Skeletal muscle satellite cell (primary cell): ENCODE measurements around the gene NXPE2.

Experiments used
- H3K27me3 ChIP-seq: 2 replicates; pipeline ENCODE4 v1.7.0; 2013; ENCODE audit warnings: low read length; ENCODE audit not compliant: control insufficient read depth, insufficient read depth
- H3K36me3 ChIP-seq: 2 replicates; pipeline ENCODE4 v1.7.0; 2013; ENCODE audit warnings: mild to moderate bottlenecking, control low read depth, low read length; ENCODE audit not compliant: insufficient read depth
- H3K4me1 ChIP-seq: 2 replicates; pipeline ENCODE4 v1.7.0; 2013; ENCODE audit warnings: low read length; ENCODE audit not compliant: control insufficient read depth, insufficient read depth
- H3K4me2 ChIP-seq: 2 replicates; pipeline ENCODE4 v1.7.0; 2013; ENCODE audit warnings: mild to moderate bottlenecking, low read length
- H3K4me3 ChIP-seq: 2 replicates; pipeline ENCODE4 v1.7.0; 2013; ENCODE audit warnings: low read length
- H3K9ac ChIP-seq: 2 replicates; pipeline ENCODE4 v1.7.0; 2013; ENCODE audit warnings: mild to moderate bottlenecking, low read depth, low read length, moderate library complexity
- H3K9me3 ChIP-seq: replicated peaks from 2 replicates; pipeline ENCODE4 v1.7.0; 2013; ENCODE audit warnings: mild to moderate bottlenecking, control low read depth, low read length

The NXPE2 gene

DNA sequence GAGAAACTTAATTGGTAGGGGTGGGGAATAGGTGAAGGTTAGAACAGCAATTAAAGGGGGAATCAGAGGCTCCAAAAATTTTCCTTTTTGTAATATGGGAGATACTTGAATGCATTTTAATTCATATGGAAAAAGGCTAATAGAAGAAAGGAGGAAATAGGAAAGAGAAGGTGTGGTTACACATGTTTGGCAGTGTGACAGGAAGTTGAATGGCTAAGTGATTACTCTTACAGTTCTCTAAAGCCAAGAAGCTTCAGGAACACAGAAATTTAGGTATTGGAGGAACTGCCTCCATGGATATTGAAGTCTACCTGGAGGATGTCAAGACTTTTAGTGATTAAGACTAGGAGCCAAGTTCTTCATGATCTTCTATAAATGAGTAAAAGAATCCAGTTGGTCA lies 6.3 kb downstream of the NXPE2 start:
- Histone ChIP-seq H3K27me3 (no peaks in the 10 kb centered on the region), H3K4me1 (no peaks in the 10 kb centered on the region), H3K9me3 (no peaks in the 10 kb centered on the region), H3K4me3 (no peak overlapping the region), H3K9ac (no peak overlapping the region), H3K4me2 (no peak overlapping the region), H3K36me3 (no peaks in the 10 kb centered on the region)

DNA sequence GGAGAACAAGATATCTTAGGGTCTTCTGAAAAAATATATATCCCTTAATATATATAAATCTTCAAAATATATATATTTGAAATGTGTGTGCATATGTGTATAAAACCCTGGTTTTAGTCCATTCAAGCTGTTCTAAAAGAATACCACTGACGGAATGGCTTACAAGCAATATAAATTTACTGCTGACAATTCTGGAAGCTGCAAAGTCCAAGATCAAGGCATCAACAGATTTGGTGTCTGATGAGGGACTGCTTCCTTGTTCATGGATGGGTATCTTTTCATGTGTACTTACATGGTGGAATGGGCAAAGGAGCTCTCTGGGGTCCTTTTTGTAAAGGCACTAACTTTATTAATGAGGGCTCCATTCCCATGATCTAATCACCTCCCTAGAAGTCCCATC lies 6.8 kb downstream of the NXPE2 start:
- H3K4me3 ChIP-seq, result no peak overlapping the region
- H3K9me3 ChIP-seq, result no peaks in the 10 kb centered on the region
- no peak overlapping the region for H3K4me2 ChIP-seq
- H3K9ac ChIP-seq, result no peak overlapping the region
- H3K4me1 ChIP-seq, result no peaks in the 10 kb centered on the region
- H3K27me3 ChIP-seq, result no peaks in the 10 kb centered on the region
- no peaks in the 10 kb centered on the region for H3K36me3 ChIP-seq

DNA sequence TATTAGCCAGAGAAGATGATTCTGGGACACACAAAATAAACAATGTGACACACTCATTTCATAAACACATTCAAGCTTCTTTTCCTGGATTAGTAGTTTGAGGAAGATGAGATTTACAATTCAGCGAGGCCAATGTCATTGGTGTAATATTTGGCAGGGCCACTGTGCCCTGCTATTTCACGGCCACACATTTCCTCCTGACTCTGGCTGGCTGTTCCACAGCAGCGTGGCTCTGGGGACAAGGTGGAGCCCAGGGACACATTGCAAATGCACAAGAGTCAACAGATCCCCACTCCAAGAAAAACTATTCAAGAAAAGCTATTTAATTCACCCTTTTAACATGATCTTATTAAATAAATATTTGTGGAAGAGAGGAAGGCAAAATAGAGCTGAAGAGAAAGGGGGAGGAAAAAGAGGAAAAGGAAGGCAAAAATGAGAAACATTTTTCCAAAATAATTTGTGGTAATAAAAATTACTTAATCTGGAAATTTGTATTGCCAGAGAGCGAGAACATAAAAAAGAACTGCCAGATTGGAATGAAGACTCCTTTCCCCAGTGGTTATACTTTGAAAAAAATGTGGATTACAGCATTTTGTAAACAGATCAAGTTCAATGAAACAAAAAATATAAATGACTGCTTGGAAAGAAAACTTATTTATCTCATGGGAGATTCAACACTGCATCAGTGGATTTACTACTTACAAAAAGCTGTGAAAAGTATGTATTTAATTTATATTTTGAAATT lies 27.1 kb downstream of the NXPE2 start:
- no peak overlapping the region for H3K9ac ChIP-seq
- H3K4me1 ChIP-seq, result no peaks in the 10 kb centered on the region
- no peak overlapping the region for H3K4me3 ChIP-seq
- no peak overlapping the region for H3K4me2 ChIP-seq
- H3K9me3 ChIP-seq, result no peaks in the 10 kb centered on the region
- no peaks in the 10 kb centered on the region for H3K36me3 ChIP-seq
- peaks cover 3% of the 10 kb centered on the region for H3K27me3 ChIP-seq

DNA sequence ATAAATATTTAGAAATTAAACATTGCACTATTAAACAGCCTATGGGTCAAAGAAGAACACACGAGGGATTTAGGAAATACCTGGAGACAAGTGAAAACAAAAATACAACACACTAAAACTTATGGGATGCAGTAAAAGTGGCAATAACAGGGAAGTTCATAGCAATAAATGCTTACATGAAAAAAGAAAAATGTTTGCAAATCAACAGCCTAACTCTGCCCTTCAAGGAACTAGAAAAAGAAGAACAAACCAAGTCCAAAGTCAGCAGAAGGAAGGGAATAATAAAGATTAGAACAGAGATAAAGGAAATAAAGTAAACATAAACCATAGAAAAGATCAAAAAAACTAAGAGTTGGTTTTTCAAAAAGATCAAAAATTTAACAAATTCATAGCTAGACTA lies 31.6 kb downstream of the NXPE2 start:
- Histone ChIP-seq H3K4me1 (no peaks in the 10 kb centered on the region), H3K4me3 (no peak overlapping the region), H3K4me2 (no peak overlapping the region), H3K36me3 (no peaks in the 10 kb centered on the region), H3K9ac (no peak overlapping the region), H3K27me3 (no peaks in the 10 kb centered on the region), H3K9me3 (no peaks in the 10 kb centered on the region)

DNA sequence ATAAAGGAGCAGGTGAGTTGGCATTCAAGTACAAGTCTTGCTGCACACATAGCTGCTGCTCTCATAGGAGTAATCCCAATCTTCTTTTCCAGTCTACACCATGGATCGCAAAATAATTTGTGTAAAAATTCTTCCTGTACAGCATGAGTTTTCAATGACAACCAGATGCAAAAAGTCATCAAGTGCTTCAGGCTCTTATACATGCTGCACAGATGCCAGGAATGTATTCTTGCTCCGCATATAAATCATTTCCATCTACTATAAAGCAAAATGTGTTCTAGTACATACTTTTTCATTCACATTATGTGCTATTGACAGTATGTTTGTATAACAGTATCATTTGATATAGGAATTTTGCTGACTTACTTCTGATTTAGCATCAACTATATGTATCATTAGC lies 35.4 kb downstream of the NXPE2 start:
- no peak overlapping the region for H3K4me3 ChIP-seq
- H3K4me1 ChIP-seq, result no peaks in the 10 kb centered on the region
- no peaks in the 10 kb centered on the region for H3K36me3 ChIP-seq
- no peaks in the 10 kb centered on the region for H3K9me3 ChIP-seq
- no peak overlapping the region for H3K4me2 ChIP-seq
- H3K9ac ChIP-seq, result no peak overlapping the region
- peaks cover 2% of the 10 kb centered on the region for H3K27me3 ChIP-seq

DNA sequence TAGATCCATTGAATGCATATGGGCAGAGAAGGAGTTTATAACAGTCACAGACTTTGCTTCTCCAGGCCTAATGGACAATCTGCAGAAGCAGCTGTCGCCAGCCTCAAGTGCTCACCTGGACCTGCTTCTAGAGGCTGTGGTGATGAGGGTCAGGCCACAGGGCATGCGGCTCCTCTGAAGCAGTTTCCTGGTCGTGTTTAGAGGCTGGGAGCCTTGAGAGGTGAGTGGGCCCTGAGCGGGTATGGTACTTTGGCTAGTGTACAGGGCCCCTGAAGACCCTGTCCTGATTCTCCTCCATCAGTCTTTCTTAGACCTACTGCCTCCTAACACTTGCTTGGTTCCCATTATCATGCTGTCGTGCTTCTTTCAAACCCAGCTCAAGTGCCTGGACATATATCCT lies 41.2 kb downstream of the NXPE2 start:
- H3K36me3 ChIP-seq, result no peaks in the 10 kb centered on the region
- H3K27me3 ChIP-seq, result peaks cover 2% of the 10 kb centered on the region
- H3K9ac ChIP-seq, result no peak overlapping the region
- no peaks in the 10 kb centered on the region for H3K4me1 ChIP-seq
- no peaks in the 10 kb centered on the region for H3K9me3 ChIP-seq
- no peak overlapping the region for H3K4me3 ChIP-seq
- H3K4me2 ChIP-seq, result no peak overlapping the region

DNA sequence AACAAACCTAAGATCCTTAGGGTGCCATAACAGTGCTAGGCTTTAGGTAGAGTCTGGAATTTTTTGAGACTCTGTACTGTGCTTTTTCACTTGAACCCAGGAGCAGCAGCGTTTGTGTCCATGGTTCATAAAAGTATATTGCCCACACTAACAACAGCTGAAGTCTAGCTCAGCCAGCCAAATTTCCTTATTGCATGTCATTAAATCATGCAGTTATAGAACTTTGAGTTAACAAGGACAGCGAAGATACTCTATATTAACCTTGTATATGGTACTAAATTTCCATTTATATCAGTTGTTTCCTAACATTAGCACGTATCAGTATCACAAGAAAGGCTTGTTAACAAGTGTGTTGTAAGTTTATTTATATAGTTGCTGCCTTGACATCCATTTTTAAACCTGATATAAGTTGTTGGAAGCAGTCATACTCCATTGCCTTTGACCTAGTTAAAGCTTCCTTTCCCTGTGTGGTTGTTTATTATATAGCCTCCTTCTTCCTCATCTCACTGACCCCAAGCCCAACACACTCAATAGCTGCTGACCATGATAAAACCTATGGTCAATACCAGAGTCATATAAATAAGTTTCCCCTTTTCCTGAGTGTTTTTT lies 46.7 kb downstream of the NXPE2 start:
- no peaks in the 10 kb centered on the region for H3K9me3 ChIP-seq
- H3K27me3 ChIP-seq, result no peaks in the 10 kb centered on the region
- H3K36me3 ChIP-seq, result no peaks in the 10 kb centered on the region
- H3K4me2 ChIP-seq, result no peak overlapping the region
- H3K9ac ChIP-seq, result no peak overlapping the region
- H3K4me3 ChIP-seq, result no peak overlapping the region
- H3K4me1 ChIP-seq, result no peaks in the 10 kb centered on the region

DNA sequence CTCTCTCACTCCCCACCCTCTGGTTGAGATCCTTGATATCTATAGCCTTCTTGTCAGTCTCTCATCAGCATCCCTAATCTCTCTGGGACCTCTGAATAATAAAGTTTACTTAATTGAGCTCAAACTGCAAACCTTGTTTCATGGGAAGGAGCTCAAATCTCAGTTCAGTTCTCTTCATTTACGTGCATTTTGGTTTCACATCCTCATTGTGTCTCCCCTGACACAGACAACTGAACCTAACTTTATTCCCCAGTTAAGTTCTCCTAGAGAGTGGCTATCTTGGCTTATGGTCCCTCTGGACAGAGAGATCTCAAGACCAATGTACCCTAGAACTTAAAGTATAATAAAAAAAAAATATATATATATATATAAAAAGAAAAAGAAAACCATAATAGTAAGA lies 47.3 kb downstream of the NXPE2 start:
- H3K27me3 ChIP-seq, result no peaks in the 10 kb centered on the region
- H3K4me3 ChIP-seq, result no peak overlapping the region
- no peak overlapping the region for H3K9ac ChIP-seq
- no peaks in the 10 kb centered on the region for H3K9me3 ChIP-seq
- H3K4me1 ChIP-seq, result no peaks in the 10 kb centered on the region
- no peaks in the 10 kb centered on the region for H3K36me3 ChIP-seq
- no peak overlapping the region for H3K4me2 ChIP-seq

DNA sequence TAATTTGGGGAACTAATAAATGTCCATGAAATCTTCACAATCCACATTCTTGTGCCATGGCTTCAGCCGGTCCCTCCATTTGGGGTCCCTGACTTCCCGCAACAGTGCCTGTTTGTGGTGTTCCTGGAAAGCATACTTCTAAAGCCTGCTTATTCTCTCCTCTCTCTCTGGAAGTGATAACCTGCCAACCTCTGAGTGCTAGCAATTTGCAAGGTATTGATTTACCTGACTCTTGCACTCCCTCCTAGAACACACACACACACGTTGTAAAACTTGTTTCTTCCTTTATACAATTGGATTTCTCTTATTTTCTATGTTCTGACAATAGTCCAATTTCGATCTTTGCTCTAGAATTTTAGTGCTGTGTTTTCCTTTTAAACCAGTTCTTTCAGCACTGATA lies 58.5 kb downstream of the NXPE2 start:
- H3K9me3 ChIP-seq, result no peaks in the 10 kb centered on the region
- no peaks in the 10 kb centered on the region for H3K4me1 ChIP-seq
- no peaks in the 10 kb centered on the region for H3K36me3 ChIP-seq
- no peak overlapping the region for H3K9ac ChIP-seq
- no peak overlapping the region for H3K4me3 ChIP-seq
- H3K27me3 ChIP-seq, result peaks cover 4% of the 10 kb centered on the region
- no peak overlapping the region for H3K4me2 ChIP-seq

DNA sequence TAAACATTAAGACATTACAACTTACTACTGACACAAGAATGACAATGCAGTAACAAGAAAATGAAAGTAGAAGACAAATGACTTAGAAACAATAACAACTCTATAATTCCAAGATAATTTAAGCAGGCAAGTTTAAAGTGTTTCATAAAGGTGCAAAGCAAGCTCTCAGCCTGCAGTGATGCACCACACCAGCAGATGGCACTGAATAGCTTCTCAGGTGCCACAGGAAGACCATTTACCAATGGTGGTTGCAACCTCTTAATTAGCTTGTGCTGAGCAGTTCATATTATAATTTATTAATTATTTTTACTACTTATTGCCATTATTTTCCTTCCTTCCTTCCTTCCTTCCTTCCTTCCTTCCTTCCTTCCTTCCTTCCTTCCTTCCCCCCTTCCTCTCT lies 60.6 kb downstream of the NXPE2 start:
- Histone ChIP-seq H3K4me2 (no peak overlapping the region), H3K9me3 (no peaks in the 10 kb centered on the region), H3K9ac (no peak overlapping the region), H3K36me3 (no peaks in the 10 kb centered on the region), H3K4me3 (no peak overlapping the region), H3K27me3 (peaks cover 4% of the 10 kb centered on the region), H3K4me1 (no peaks in the 10 kb centered on the region)

DNA sequence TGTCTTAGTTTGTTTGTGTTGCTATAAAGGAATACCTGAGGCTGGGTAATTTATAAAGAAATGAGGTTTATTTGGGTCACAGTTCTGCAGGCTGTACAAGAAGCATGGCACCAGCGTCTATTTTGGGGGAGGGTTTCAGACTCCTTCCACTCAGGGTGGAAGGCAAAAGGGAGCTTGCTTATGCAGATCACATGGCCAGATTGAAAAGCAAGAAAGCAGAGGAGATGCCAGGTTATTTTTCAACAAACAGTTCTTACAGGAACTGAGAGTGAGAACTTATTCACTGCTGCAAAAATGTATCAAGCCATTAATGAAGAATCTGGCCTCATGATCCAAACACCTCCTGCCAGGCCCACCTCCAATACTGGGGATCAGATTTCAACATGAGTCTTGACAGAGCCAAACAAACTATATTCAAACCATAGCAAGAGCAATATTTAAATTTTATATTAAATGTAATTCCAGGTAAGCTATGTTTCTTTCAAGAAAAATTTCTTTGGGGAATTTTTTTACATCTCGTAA lies 66.9 kb downstream of the NXPE2 start:
- Histone ChIP-seq H3K9me3 (no peaks in the 10 kb centered on the region), H3K4me2 (no peak overlapping the region), H3K4me3 (no peak overlapping the region), H3K36me3 (no peaks in the 10 kb centered on the region), H3K27me3 (peaks cover 2% of the 10 kb centered on the region), H3K9ac (no peak overlapping the region), H3K4me1 (no peaks in the 10 kb centered on the region)

DNA sequence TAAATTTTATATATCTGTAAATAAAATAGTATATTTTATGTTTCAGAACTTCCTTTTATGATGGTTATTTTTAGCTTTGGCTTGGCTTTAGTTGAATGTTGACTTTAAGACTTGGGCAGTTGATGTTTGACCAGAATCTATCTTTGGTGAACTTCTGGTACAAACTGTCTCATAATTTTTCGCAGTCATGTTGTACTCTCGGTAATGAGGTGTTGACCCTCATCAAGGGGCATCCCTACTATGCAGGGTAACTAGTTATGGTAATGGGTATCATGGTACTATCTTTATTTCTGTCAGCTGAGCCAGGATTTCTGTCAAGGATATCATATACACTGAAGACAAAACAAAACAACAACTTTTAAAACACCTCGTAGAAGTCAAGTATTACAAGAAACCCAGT lies 67.7 kb downstream of the NXPE2 start:
- Histone ChIP-seq H3K4me2 (no peak overlapping the region), H3K4me3 (no peak overlapping the region), H3K4me1 (no peaks in the 10 kb centered on the region), H3K9ac (no peak overlapping the region), H3K9me3 (no peaks in the 10 kb centered on the region), H3K36me3 (no peaks in the 10 kb centered on the region), H3K27me3 (peaks cover 2% of the 10 kb centered on the region)
